Muscle layer of colon (tissue), 2 donors: ENCODE measurements around the gene ACE.

ENCODE experiments used
- H3K27ac ChIP-seq: one replicate; pipeline ENCODE4 v1.7.0; 2013; ENCODE audit warnings: low read depth, mild to moderate bottlenecking, low read length, moderate library complexity
- H3K27me3 ChIP-seq, 2 donors: one replicate each; pipeline ENCODE4 v1.7.0; 2013; ENCODE audit warnings: low read length in 2 of 2, mild to moderate bottlenecking in 2 of 2; ENCODE audit not compliant: insufficient read depth in 2 of 2, control insufficient read depth in 1 of 2
- H3K36me3 ChIP-seq: one replicate; pipeline ENCODE4 v1.7.0; 2013; ENCODE audit warnings: mild to moderate bottlenecking, low read length; ENCODE audit not compliant: insufficient read depth
- H3K4me1 ChIP-seq: one replicate; pipeline ENCODE4 v1.7.0; 2013; ENCODE audit warnings: mild to moderate bottlenecking, low read length; ENCODE audit not compliant: insufficient read depth
- H3K4me3 ChIP-seq, 2 donors: one replicate each; pipeline ENCODE4 v1.7.0; 2013; ENCODE audit warnings: low read length in 2 of 2, low read depth in 1 of 2, mild to moderate bottlenecking in 1 of 2, moderate library complexity in 1 of 2
- H3K9ac ChIP-seq: one replicate; pipeline ENCODE4 v1.7.0; 2013; ENCODE audit warnings: low read length
- H3K9me3 ChIP-seq: one replicate; pipeline ENCODE4 v1.7.0; 2013; ENCODE audit warnings: mild to moderate bottlenecking, low read length
- donor health status: abdominal sarcoma.
- donor health status: Adenocarcinoma of cecum.

The ACE gene

GRCh38 chr17:63535640-63536039 is 58.8 kb downstream of the ACE start:
- Histone ChIP-seq H3K36me3 (no peaks in the 10 kb centered on the region), H3K4me1 (no peaks in the 10 kb centered on the region), H3K9ac (no peak overlapping the region), H3K9me3 (no peaks in the 10 kb centered on the region), H3K27ac (no peak overlapping the region), H3K4me3 (no peak overlapping the region), H3K27me3 (peaks cover 14 to 26% of the 10 kb centered on the region in 2 donors)

GRCh38 chr17:63537001-63537400 is 60.1 kb downstream of the ACE start:
- H3K9me3 ChIP-seq: no peaks in the 10 kb centered on the region
- H3K4me1 ChIP-seq: no peaks in the 10 kb centered on the region
- H3K9ac ChIP-seq: no peak overlapping the region
- H3K36me3 ChIP-seq: no peaks in the 10 kb centered on the region
- no peak overlapping the region for H3K4me3 ChIP-seq
- peaks cover 14 to 26% of the 10 kb centered on the region in 2 donors for H3K27me3 ChIP-seq
- no peak overlapping the region for H3K27ac ChIP-seq

- no peaks in the 10 kb centered on the region for H3K9me3 ChIP-seq
- no peak overlapping the region for H3K9ac ChIP-seq
- no peaks in the 10 kb centered on the region for H3K4me1 ChIP-seq
- no peak overlapping the region for H3K4me3 ChIP-seq
- no peaks in the 10 kb centered on the region for H3K36me3 ChIP-seq
- H3K27ac ChIP-seq: no peak overlapping the region
- H3K27me3 ChIP-seq: peaks cover 14 to 26% of the 10 kb centered on the region in 2 donors
Measured at GRCh38 chr17:63537991-63538692, 61.3 kb downstream of the ACE start.

- no peaks in the 10 kb centered on the region for H3K36me3 ChIP-seq
- peaks cover 14 to 26% of the 10 kb centered on the region in 2 donors for H3K27me3 ChIP-seq
- H3K4me1 ChIP-seq: no peaks in the 10 kb centered on the region
- no peak overlapping the region for H3K9ac ChIP-seq
- no peak overlapping the region for H3K27ac ChIP-seq
- no peak overlapping the region for H3K4me3 ChIP-seq
- no peaks in the 10 kb centered on the region for H3K9me3 ChIP-seq
Measured at GRCh38 chr17:63538693-63539595, 62.1 kb downstream of the ACE start.

GRCh38 chr17:63540590-63540989 is 63.7 kb downstream of the ACE start:
- Histone ChIP-seq H3K9ac (no peak overlapping the region), H3K4me1 (no peaks in the 10 kb centered on the region), H3K4me3 (no peak overlapping the region), H3K9me3 (no peaks in the 10 kb centered on the region), H3K36me3 (no peaks in the 10 kb centered on the region), H3K27me3 (peaks cover 14 to 26% of the 10 kb centered on the region in 2 donors), H3K27ac (no peak overlapping the region)

- H3K4me3 ChIP-seq: no peak overlapping the region
- H3K27me3 ChIP-seq: peaks cover 14 to 22% of the 10 kb centered on the region in 2 donors
- H3K36me3 ChIP-seq: no peaks in the 10 kb centered on the region
- no peaks in the 10 kb centered on the region for H3K4me1 ChIP-seq
- no peak overlapping the region for H3K9ac ChIP-seq
- no peaks in the 10 kb centered on the region for H3K9me3 ChIP-seq
- H3K27ac ChIP-seq: no peak overlapping the region
Measured at GRCh38 chr17:63542218-63542545, 65.3 kb downstream of the ACE start.

GRCh38 chr17:63542942-63543821 is 66.3 kb downstream of the ACE start:
- no peak overlapping the region for H3K27ac ChIP-seq
- H3K9ac ChIP-seq: no peak overlapping the region
- H3K27me3 ChIP-seq: peaks cover 11 to 15% of the 10 kb centered on the region in 2 donors
- H3K4me3 ChIP-seq: no peak overlapping the region
- H3K4me1 ChIP-seq: no peaks in the 10 kb centered on the region
- H3K36me3 ChIP-seq: no peaks in the 10 kb centered on the region
- H3K9me3 ChIP-seq: no peaks in the 10 kb centered on the region

- H3K27ac ChIP-seq: no peak overlapping the region
- H3K4me3 ChIP-seq: no peak overlapping the region
- no peaks in the 10 kb centered on the region for H3K4me1 ChIP-seq
- H3K36me3 ChIP-seq: no peaks in the 10 kb centered on the region
- no peaks in the 10 kb centered on the region for H3K9me3 ChIP-seq
- H3K9ac ChIP-seq: no peak overlapping the region
- H3K27me3 ChIP-seq: peaks cover 4 to 8% of the 10 kb centered on the region in 2 donors
Measured at GRCh38 chr17:63543822-63544420, 67.1 kb downstream of the ACE start.

GRCh38 chr17:63544467-63545301 is 67.8 kb downstream of the ACE start:
- no peak overlapping the region for H3K9ac ChIP-seq
- peaks cover 7% of the 10 kb centered on the region for H3K4me1 ChIP-seq
- H3K36me3 ChIP-seq: no peaks in the 10 kb centered on the region
- H3K4me3 ChIP-seq: no peak overlapping the region
- H3K9me3 ChIP-seq: no peaks in the 10 kb centered on the region
- no peak overlapping the region for H3K27ac ChIP-seq
- peaks cover 0 to under 1% of the 10 kb centered on the region in 2 donors for H3K27me3 ChIP-seq

- H3K9ac ChIP-seq: no peak overlapping the region
- no peaks in the 10 kb centered on the region for H3K27me3 ChIP-seq
- H3K36me3 ChIP-seq: no peaks in the 10 kb centered on the region
- peaks cover 8% of the 10 kb centered on the region for H3K4me1 ChIP-seq
- H3K9me3 ChIP-seq: no peaks in the 10 kb centered on the region
- H3K27ac ChIP-seq: no peak overlapping the region
- H3K4me3 ChIP-seq: no peak overlapping the region
Measured at GRCh38 chr17:63546308-63547082, 69.6 kb downstream of the ACE start.
